ENCODE data around the gene C22orf39. TPM values are rescaled to one million over a fixed set of nuclear protein-coding genes. Genes with fewer than 3 reads are reported as not detected.

Gene C22orf39
- total and polyA plus RNA-seq, 2 donors (not counting 1 experiment from before 2014, with no cell fraction given) = 37.7 to 47.2 TPM

GRCh38 chr22:19470010-19470409 lies 22.5 kb upstream of the C22orf39 start:
- intact Hi-C loops (cut with micrococcal nuclease) = no loop called here
- Mint-ChIP-seq H3K4me3 (no peak overlapping the region), H3K9me3 (ENCODE audit: insufficient read depth) (no peaks in the 10 kb centered on the region), H3K27me3 (no peaks in the 10 kb centered on the region), H3K4me1 (no peaks in the 10 kb centered on the region), H3K27ac (no peak overlapping the region)
- POLR2A ChIA-PET = no interaction called here
- 100% methylated on average over 2 of the region's 2 CpGs for WGBS (ENCODE audit: insufficient coverage)
- peaks cover 22% of the 10 kb centered on the region for H4K20me1 ChIP-seq (ENCODE audit: control insufficient read depth, insufficient read depth, low read length, poor library complexity, severe bottlenecking)
- ATAC-seq (ENCODE audit: low read depth) = no peak
- H3K9ac ChIP-seq (ENCODE audit: low read length) = no peak overlapping the region
- no peaks in the 10 kb centered on the region for H3K4me1 ChIP-seq (ENCODE audit: control insufficient read depth in 2 of 2, insufficient read depth in 2 of 2, low read length in 2 of 2)
- TF ChIP-seq EZH2 (IDR thresholded peaks at IDR 0.05; ENCODE audit: borderline replicate concordance, insufficient read depth, low read depth, low read length, poor library complexity, severe bottlenecking) = no peak
- no peak for TF ChIP-seq CTCF (IDR thresholded peaks at IDR 0.05)
- H3K4me3 ChIP-seq (ENCODE audit: control extremely low read depth in 1 of 5, extremely low read depth in 1 of 5, insufficient read depth in 1 of 5, low read depth in 2 of 5, low read length in 4 of 5) = no peak overlapping the region
- H3K27me3 ChIP-seq (replicated peaks in 1 of 4; ENCODE audit: control extremely low read depth in 1 of 4, control insufficient read depth in 3 of 4, insufficient read depth in 4 of 4, low read length in 3 of 4) = no peaks in the 10 kb centered on the region
- H3K79me2 ChIP-seq (ENCODE audit: control insufficient read depth, insufficient read depth, low read length) = peaks cover 41% of the 10 kb centered on the region
- no peaks in the 10 kb centered on the region for H3K9me3 ChIP-seq (ENCODE audit: control extremely low read depth in 1 of 3, control insufficient read depth in 2 of 3, insufficient read depth in 1 of 3, low read length in 2 of 3)
- peaks cover 5 to 94% of the 10 kb centered on the region in 2 experiments for H3K36me3 ChIP-seq (replicated peaks in 1 of 2; ENCODE audit: control extremely low read depth in 1 of 2, control insufficient read depth in 1 of 2, extremely low read depth in 1 of 2, insufficient read depth in 2 of 2, low read length in 1 of 2)
- no peak overlapping the region for H3K4me2 ChIP-seq (replicated peaks; ENCODE audit: low read depth, low read length, poor library complexity, severe bottlenecking)
- no peak overlapping the region for H2AFZ ChIP-seq (ENCODE audit: insufficient read depth, low read depth, low read length, poor library complexity, severe bottlenecking)
- DNase-seq = no peak
- H3K27ac ChIP-seq (ENCODE audit: low read length in 2 of 2) = no peak overlapping the region
- CTCF ChIA-PET = no interaction called here

- Histone ChIP-seq H3K79me2 (ENCODE audit: control insufficient read depth, insufficient read depth, low read length) (peaks cover 35% of the 10 kb centered on the region), H3K4me1 (ENCODE audit: control insufficient read depth in 2 of 2, insufficient read depth in 2 of 2, low read length in 2 of 2) (no peaks in the 10 kb centered on the region), H3K9me3 (ENCODE audit: control extremely low read depth in 1 of 3, control insufficient read depth in 2 of 3, insufficient read depth in 1 of 3, low read length in 2 of 3) (no peaks in the 10 kb centered on the region), H3K4me2 (replicated peaks; ENCODE audit: low read depth, low read length, poor library complexity, severe bottlenecking) (no peak overlapping the region), H2AFZ (ENCODE audit: insufficient read depth, low read depth, low read length, poor library complexity, severe bottlenecking) (no peak overlapping the region), H3K9ac (ENCODE audit: low read length) (no peak overlapping the region), H3K4me3 (ENCODE audit: control extremely low read depth in 1 of 5, extremely low read depth in 1 of 5, insufficient read depth in 1 of 5, low read depth in 2 of 5, low read length in 4 of 5) (no peak overlapping the region), H3K36me3 (replicated peaks in 1 of 2; ENCODE audit: control extremely low read depth in 1 of 2, control insufficient read depth in 1 of 2, extremely low read depth in 1 of 2, insufficient read depth in 2 of 2, low read length in 1 of 2) (peaks cover 3 to 94% of the 10 kb centered on the region in 2 experiments), H4K20me1 (ENCODE audit: control insufficient read depth, insufficient read depth, low read length, poor library complexity, severe bottlenecking) (peaks cover 18% of the 10 kb centered on the region), H3K27ac (ENCODE audit: low read length in 2 of 2) (no peak overlapping the region), H3K27me3 (replicated peaks in 1 of 4; ENCODE audit: control extremely low read depth in 1 of 4, control insufficient read depth in 3 of 4, insufficient read depth in 4 of 4, low read length in 3 of 4) (no peaks in the 10 kb centered on the region)
- DNase-seq = no peak
- no peak for ATAC-seq (ENCODE audit: low read depth)
- Mint-ChIP-seq H3K9me3 (ENCODE audit: insufficient read depth) (no peaks in the 10 kb centered on the region), H3K4me1 (no peaks in the 10 kb centered on the region), H3K4me3 (no peak overlapping the region), H3K27me3 (no peaks in the 10 kb centered on the region), H3K27ac (no peak overlapping the region)
- whole genome bisulfite sequencing (ENCODE audit: insufficient coverage) = 96% methylated on average over 7 of the region's 7 CpGs
- TF ChIP-seq EZH2 (IDR thresholded peaks at IDR 0.05; ENCODE audit: borderline replicate concordance, insufficient read depth, low read depth, low read length, poor library complexity, severe bottlenecking) (no peak), CTCF (IDR thresholded peaks at IDR 0.05) (no peak)
- CTCF ChIA-PET = no interaction called here
- POLR2A ChIA-PET = no interaction called here
- intact Hi-C loops (cut with micrococcal nuclease) = no loop called here
Observed at GRCh38 chr22:19469421-19469820, 21.9 kb upstream of the C22orf39 start.

Measured in B cell (primary cell).